BLaER1 (cell line): ENCODE data around the gene FBXO38.

Experiments
- H3K27ac ChIP-seq: shearing (Covaris generic); formaldehyde crosslinking; 2 replicates; pipeline ENCODE4 v1.8.1; 2022
- H3K27me3 ChIP-seq: shearing (Covaris generic); formaldehyde crosslinking; 2 replicates; pipeline ENCODE4 v1.8.1; 2022
- H3K36me3 ChIP-seq: shearing (Covaris generic); formaldehyde crosslinking; 2 replicates; pipeline ENCODE4 v1.8.1; 2022
- H3K4me1 ChIP-seq: shearing (Covaris generic); formaldehyde crosslinking; 2 replicates; pipeline ENCODE4 v1.8.1; 2022
- H3K4me2 ChIP-seq: shearing (Covaris generic); formaldehyde crosslinking; 2 replicates; pipeline ENCODE4 v1.8.1; 2022
- H3K4me3 ChIP-seq: shearing (Covaris generic); formaldehyde crosslinking; 2 replicates; pipeline ENCODE4 v1.8.1; 2022
- H3K9ac ChIP-seq: shearing (Covaris generic); formaldehyde crosslinking; 2 replicates; pipeline ENCODE4 v1.8.1; 2022
- H3K9me3 ChIP-seq: shearing (Covaris generic); formaldehyde crosslinking; 2 replicates; pipeline ENCODE4 v1.8.1; 2022
- H4K20me1 ChIP-seq: shearing (Covaris generic); formaldehyde crosslinking; 2 replicates; pipeline ENCODE4 v1.8.1; 2022
- Cebpa-rat ChIP-seq: shearing (Covaris generic); IDR thresholded peaks from 2 replicates; pipeline ENCODE4 v1.8.1; 2022

FBXO38 gene

DNA sequence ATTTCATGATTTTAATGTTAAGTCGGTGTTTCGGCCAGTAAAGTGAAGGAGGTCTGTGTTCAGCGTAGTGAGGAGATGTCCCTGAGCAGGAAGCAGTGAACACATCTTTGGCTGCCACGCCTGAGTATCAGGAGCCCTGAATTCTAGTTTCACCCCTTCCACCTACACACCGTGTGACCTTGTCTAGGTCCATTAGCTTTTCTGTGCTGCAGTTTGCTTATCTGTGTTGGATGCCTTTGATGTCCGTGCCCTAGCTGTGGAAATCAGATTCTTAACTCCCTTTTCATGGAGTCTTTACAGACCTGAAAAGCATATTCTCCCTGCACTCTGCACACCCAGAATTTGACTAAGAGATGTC, 601 bp downstream of the FBXO38 start:
- Histone ChIP-seq H3K4me1 (peaks cover 29% of the 10 kb centered on the region), H3K4me2 (peak overlapping the region; percentile 94), H3K9me3 (peaks cover 1% of the 10 kb centered on the region; the same call in 1 of the 2 replicates), H3K27me3 (no peaks in the 10 kb centered on the region), H3K9ac (peak overlapping the region; percentile 90), H3K36me3 (peaks cover 35% of the 10 kb centered on the region), H4K20me1 (peaks cover 48% of the 10 kb centered on the region), H3K4me3 (peak overlapping the region; percentile 80), H3K27ac (peak overlapping the region; percentile 92)
- no peak for TF ChIP-seq Cebpa-rat

- no peak for TF ChIP-seq Cebpa-rat
- Histone ChIP-seq H4K20me1 (peaks cover 55% of the 10 kb centered on the region), H3K9me3 (no peaks in the 10 kb centered on the region), H3K36me3 (peaks cover 42% of the 10 kb centered on the region), H3K27me3 (no peaks in the 10 kb centered on the region), H3K4me1 (peaks cover 29% of the 10 kb centered on the region), H3K4me2 (peak overlapping the region; percentile 94), H3K27ac (0 out of 2 replicates have a peak overlapping the region, but pooled peaks have one; percentile 92), H3K4me3 (peak overlapping the region; percentile 80), H3K9ac (peak overlapping the region; percentile 90; the same call in 1 of the 2 replicates)
Observed at GRCh38 chr5:148385094-148385493, 1.3 kb downstream of the FBXO38 start.

GRCh38 chr5:148386041-148386440, 2.3 kb downstream of the FBXO38 start:
- no peak for TF ChIP-seq Cebpa-rat
- Histone ChIP-seq H3K4me2 (peak overlapping the region; percentile 94; the same call in 1 of the 2 replicates), H3K9me3 (no peaks in the 10 kb centered on the region), H3K27ac (no peak overlapping the region), H3K36me3 (peaks cover 48% of the 10 kb centered on the region), H3K9ac (no peak overlapping the region), H3K4me1 (peaks cover 29% of the 10 kb centered on the region), H3K4me3 (no peak overlapping the region), H4K20me1 (peaks cover 64% of the 10 kb centered on the region), H3K27me3 (no peaks in the 10 kb centered on the region)

DNA sequence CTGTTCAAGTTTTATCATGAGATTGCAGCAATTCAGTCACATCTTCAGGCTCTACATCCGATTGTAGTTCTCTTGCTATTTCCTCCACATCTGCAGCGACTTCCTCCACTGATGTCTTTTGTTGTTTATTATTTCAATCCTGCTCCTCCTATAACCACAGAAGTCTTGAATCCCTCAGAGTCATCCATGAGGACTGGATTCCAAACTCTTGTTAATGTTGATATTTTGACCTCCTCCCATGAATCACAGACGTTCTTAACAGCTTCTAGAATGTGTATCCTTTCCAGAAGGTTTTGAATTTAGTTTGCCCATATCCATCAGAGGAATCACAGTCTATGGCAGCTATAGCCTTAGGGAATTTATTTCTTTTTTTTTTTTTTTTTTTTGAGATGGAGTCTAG, 3.6 kb downstream of the FBXO38 start:
- Histone ChIP-seq H4K20me1 (peaks cover 77% of the 10 kb centered on the region), H3K4me1 (peaks cover 28% of the 10 kb centered on the region), H3K27ac (no peak overlapping the region), H3K4me2 (no peak overlapping the region), H3K9me3 (no peaks in the 10 kb centered on the region), H3K27me3 (no peaks in the 10 kb centered on the region), H3K4me3 (no peak overlapping the region), H3K9ac (no peak overlapping the region), H3K36me3 (peaks cover 50% of the 10 kb centered on the region)
- TF ChIP-seq Cebpa-rat: no peak

GRCh38 chr5:148388696-148389095, 4.9 kb downstream of the FBXO38 start:
- Histone ChIP-seq H3K4me1 (peaks cover 19% of the 10 kb centered on the region), H3K4me3 (no peak overlapping the region), H3K9me3 (no peaks in the 10 kb centered on the region), H3K27ac (no peak overlapping the region), H3K27me3 (no peaks in the 10 kb centered on the region), H4K20me1 (peaks cover 91% of the 10 kb centered on the region), H3K9ac (no peak overlapping the region), H3K4me2 (no peak overlapping the region), H3K36me3 (peaks cover 56% of the 10 kb centered on the region)
- TF ChIP-seq Cebpa-rat: no peak

GRCh38 chr5:148390914-148391313, 7.2 kb downstream of the FBXO38 start:
- Histone ChIP-seq H3K36me3 (peaks cover 68% of the 10 kb centered on the region), H3K9me3 (no peaks in the 10 kb centered on the region), H3K27ac (no peak overlapping the region), H3K4me3 (no peak overlapping the region), H4K20me1 (peaks cover 99% of the 10 kb centered on the region), H3K9ac (no peak overlapping the region), H3K4me2 (no peak overlapping the region), H3K27me3 (no peaks in the 10 kb centered on the region), H3K4me1 (peaks cover 3% of the 10 kb centered on the region; the same call in 1 of the 2 replicates)
- no peak for TF ChIP-seq Cebpa-rat

DNA sequence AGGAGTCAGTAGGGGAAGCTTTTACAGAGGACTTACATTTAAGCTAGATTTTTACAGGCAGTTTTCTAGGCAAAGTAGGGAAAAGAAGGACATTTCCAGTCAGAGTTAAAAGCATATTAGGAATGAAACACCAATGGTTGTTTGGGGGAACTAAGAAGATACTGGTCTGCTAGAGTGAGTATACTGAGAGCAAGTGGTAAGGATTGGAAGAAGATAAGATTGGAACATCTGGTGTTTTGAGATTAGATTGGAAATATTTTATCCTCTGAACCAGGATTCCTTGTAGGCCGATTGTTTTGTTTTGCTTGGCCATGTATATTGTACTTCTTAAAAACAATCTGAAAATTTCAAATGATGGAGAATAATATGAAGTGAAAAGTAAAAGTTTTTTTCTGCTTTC, 7.7 kb downstream of the FBXO38 start:
- no peak overlapping the region for H3K4me3 ChIP-seq
- H3K9ac ChIP-seq: no peak overlapping the region
- H3K4me1 ChIP-seq: no peaks in the 10 kb centered on the region
- TF ChIP-seq Cebpa-rat: no peak
- H3K27me3 ChIP-seq: no peaks in the 10 kb centered on the region
- H3K4me2 ChIP-seq: no peak overlapping the region
- peaks cover 68% of the 10 kb centered on the region for H3K36me3 ChIP-seq
- H3K9me3 ChIP-seq: no peaks in the 10 kb centered on the region
- peaks cover 95% of the 10 kb centered on the region for H4K20me1 ChIP-seq
- no peak overlapping the region for H3K27ac ChIP-seq

DNA sequence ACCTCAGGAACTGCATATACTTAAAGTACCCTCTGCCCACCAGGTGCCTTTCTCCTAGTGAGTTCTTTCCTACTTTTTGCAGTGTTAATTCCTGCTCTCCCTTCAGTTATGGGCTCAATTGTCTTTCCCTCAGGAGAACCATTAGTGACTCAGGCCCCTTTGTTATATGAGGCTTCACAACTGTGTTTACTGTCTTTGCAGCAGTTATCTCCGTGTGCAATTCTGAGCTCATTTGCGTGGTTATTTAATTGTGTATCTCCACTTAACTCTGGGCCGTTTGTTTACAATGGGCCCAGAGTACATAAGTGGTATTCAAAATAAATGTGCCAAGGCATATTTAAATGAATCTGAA, 9.6 kb downstream of the FBXO38 start:
- Histone ChIP-seq H3K9me3 (no peaks in the 10 kb centered on the region), H3K36me3 (peaks cover 65% of the 10 kb centered on the region), H3K27ac (no peak overlapping the region), H3K9ac (no peak overlapping the region), H3K4me1 (no peaks in the 10 kb centered on the region), H3K4me2 (no peak overlapping the region), H3K4me3 (no peak overlapping the region), H4K20me1 (peaks cover 81% of the 10 kb centered on the region), H3K27me3 (no peaks in the 10 kb centered on the region)
- no peak for TF ChIP-seq Cebpa-rat

- Histone ChIP-seq H3K27me3 (no peaks in the 10 kb centered on the region), H3K9ac (no peak overlapping the region), H3K4me3 (no peak overlapping the region), H3K27ac (no peak overlapping the region), H4K20me1 (peaks cover 69% of the 10 kb centered on the region), H3K4me2 (no peak overlapping the region), H3K9me3 (no peaks in the 10 kb centered on the region), H3K4me1 (no peaks in the 10 kb centered on the region), H3K36me3 (peaks cover 65% of the 10 kb centered on the region)
- no peak for TF ChIP-seq Cebpa-rat
Observed at GRCh38 chr5:148394587-148395019, 10.8 kb downstream of the FBXO38 start.

- H3K9me3 ChIP-seq: no peaks in the 10 kb centered on the region
- TF ChIP-seq Cebpa-rat: no peak
- no peaks in the 10 kb centered on the region for H3K27me3 ChIP-seq
- H3K9ac ChIP-seq: no peak overlapping the region
- H3K27ac ChIP-seq: no peak overlapping the region
- peaks cover 65% of the 10 kb centered on the region for H3K36me3 ChIP-seq
- H3K4me2 ChIP-seq: no peak overlapping the region
- peaks cover 65% of the 10 kb centered on the region for H4K20me1 ChIP-seq
- no peak overlapping the region for H3K4me3 ChIP-seq
- H3K4me1 ChIP-seq: no peaks in the 10 kb centered on the region
Observed at GRCh38 chr5:148395031-148395430, 11.3 kb downstream of the FBXO38 start.

- TF ChIP-seq Cebpa-rat: peak; percentile 18; the same call in 1 of the 2 replicates
- H3K9ac ChIP-seq: no peak overlapping the region
- peaks cover 16% of the 10 kb centered on the region; the same call in 1 of the 2 replicates for H3K4me1 ChIP-seq
- no peak overlapping the region for H3K4me3 ChIP-seq
- H4K20me1 ChIP-seq: peaks cover 34% of the 10 kb centered on the region
- no peak overlapping the region for H3K4me2 ChIP-seq
- no peaks in the 10 kb centered on the region for H3K9me3 ChIP-seq
- no peak overlapping the region for H3K27ac ChIP-seq
- no peaks in the 10 kb centered on the region for H3K27me3 ChIP-seq
- peaks cover 87% of the 10 kb centered on the region for H3K36me3 ChIP-seq
Observed at GRCh38 chr5:148397968-148398595, 14.3 kb downstream of the FBXO38 start.
